Epithelial cell of esophagus (primary cell): ENCODE results near the gene HNF4A.

Experiments
- DNase-seq: peaks from one replicate; pipeline ENCODE4 v3.0.0; 2010; ENCODE audit warnings: low read depth
- H3K4me3 ChIP-seq: 2 replicates; pipeline ENCODE4 v1.5.1; 2011; ENCODE audit warnings: mild to moderate bottlenecking, low read length, control low read depth
- CTCF ChIP-seq: IDR thresholded peaks from 2 replicates; pipeline ENCODE4 v1.5.1; 2011; ENCODE audit warnings: low read depth, mild to moderate bottlenecking, low read length, control low read depth, inconsistent platforms; ENCODE audit not compliant: insufficient read depth; ENCODE audit errors: missing control alignments

The HNF4A gene

DNA sequence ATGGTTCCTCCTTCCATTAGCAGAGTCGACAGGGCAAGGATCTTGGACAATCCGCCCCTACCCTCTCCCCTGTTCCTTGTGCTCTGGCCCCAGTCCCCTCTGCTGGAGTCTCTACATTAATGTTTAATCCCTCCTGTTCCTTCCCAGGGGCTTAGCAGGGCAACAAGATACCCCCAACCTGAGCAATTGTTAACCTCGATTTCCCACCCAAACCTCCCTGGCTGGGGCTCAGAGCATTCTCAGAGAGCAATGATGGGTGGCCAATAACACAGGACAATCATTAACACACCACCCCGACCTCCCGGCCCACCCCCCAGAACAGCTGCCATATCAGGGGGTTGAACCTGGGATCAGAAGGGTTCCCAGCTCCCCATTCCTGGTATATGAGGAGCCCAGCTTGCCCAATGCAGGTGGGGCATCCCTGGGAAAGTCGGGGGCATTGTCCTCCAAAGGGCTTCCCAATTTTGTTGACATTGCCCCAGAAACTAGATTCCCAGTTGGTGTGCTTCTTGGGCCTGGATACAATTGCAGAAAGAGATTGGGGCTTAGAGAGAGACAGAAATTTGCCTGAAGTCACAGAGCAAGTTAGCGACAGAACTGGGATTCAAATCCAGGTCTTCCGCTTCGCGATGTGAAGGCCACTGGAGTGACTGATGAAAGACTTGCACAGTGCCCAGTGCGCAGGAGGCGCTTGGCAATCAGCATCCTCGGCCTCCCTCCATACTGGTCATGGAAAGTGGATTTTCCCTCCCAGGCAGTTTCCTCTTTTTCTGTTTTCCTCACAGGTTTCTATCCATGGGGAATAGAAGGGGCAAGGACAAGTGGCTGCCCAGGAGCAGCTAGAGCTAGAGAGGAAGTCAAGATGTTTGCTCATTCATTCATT lies 60.6 kb downstream of the HNF4A start:
- TF ChIP-seq CTCF: no peak
- DNase-seq: no peak
- no peak overlapping the region for H3K4me3 ChIP-seq

DNA sequence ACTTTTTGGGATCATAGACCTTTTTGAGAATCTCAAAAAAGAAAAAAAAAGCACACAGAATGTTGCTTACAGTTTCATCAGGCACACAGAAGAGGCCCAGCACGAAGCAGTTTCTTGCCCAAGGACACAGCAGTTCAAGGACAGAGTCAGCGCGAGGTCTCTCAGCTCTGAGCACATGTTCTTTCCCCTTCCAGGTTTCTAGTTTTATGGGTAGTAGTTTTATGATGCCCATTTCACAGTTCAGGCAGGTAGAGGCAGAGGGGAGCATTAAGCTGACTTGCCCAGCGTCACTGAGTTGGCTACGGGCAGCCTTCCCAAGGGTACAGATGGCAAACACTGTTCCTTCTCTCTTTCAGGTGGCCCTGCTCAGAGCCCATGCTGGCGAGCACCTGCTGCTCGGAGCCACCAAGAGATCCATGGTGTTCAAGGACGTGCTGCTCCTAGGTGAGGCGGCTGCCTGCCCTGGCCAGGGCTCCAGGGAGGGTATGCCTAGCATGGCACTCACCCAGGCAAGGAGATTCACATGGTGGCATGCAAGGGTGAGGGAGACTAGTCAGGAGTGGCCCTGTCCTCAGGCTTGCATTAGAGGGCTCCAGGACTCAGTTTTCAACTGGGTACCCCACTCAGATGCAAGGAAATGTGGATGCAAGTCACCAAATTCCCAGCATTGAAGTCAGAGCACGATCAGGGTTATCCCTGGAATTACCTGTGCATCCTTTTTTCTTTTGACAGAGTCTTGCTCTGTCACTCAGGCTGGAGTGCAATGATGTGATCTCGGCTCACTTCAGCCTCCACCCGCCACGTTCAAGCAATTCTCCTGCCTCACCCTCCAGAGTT lies 62.8 kb downstream of the HNF4A start:
- no peak for DNase-seq
- TF ChIP-seq CTCF: no peak
- H3K4me3 ChIP-seq: no peak overlapping the region

GRCh38 chr20:44419131-44419844 lies 63.8 kb downstream of the HNF4A start:
- no peak for TF ChIP-seq CTCF
- DNase-seq: no peak

GRCh38 chr20:44420497-44420896 lies 65.0 kb downstream of the HNF4A start:
- DNase-seq: no peak
- TF ChIP-seq CTCF: no peak
- no peak overlapping the region for H3K4me3 ChIP-seq

More at GRCh38 chr20:44419131-44419844, 63.8 kb downstream of the HNF4A start:
- no peak overlapping the region for H3K4me3 ChIP-seq

DNA sequence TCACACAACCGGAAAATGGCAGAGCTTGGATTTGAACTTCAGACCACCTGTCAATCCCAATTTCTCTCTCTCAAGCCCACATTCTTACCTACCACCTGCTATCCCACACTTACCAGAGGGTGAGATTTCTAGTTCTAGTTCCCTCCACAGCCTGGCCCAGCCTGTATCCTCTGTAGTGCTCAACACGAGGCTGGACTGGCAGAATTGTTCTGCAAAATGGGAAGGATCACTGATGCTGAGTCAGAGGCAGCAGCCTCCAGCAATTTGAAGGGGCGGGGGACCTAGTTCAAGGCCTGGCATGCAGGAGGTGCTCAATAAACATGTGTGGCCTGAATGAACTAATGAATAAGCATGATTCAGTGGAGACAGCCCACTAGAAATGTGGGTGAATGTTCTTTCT lies 66.6 kb downstream of the HNF4A start:
- peak; percentile 84 for DNase-seq
- no peak for TF ChIP-seq CTCF
- no peak overlapping the region for H3K4me3 ChIP-seq

- no peak overlapping the region for H3K4me3 ChIP-seq
- TF ChIP-seq CTCF: no peak
- DNase-seq: peak; percentile 22
Observed at GRCh38 chr20:44423480-44423879, 68.0 kb downstream of the HNF4A start.
